OCI-LY1 (cell line): Measurements from ENCODE around the gene BCAR3.
"Not testable (repeated sequence)": the region's sequence is repeated elsewhere in the genome, so short reads cannot be mapped to it uniquely, and the experiment has no call there.

Experiments used
- H2AFZ ChIP-seq: fragments of 200-600 bp; sonication (generic), shearing (Covaris generic); 2 replicates; pipeline ENCODE4 v1.6.0; 2014; ENCODE audit warnings: antibody characterized with exemption, mild to moderate bottlenecking, low read length
- H3F3A ChIP-seq: fragments of 200-600 bp; sonication (generic), shearing (Covaris generic); 2 replicates; pipeline ENCODE4 v1.6.0; 2014; ENCODE audit warnings: mild to moderate bottlenecking, antibody characterized with exemption, low read length, moderate library complexity; ENCODE audit not compliant: insufficient read depth
- H3K27ac ChIP-seq: fragments of 200-600 bp; sonication (generic); 2 replicates; pipeline ENCODE4 v1.5.1; 2014; ENCODE audit warnings: low read length, mixed run types, mild to moderate bottlenecking, low read depth; ENCODE audit not compliant: poor library complexity, severe bottlenecking
- H3K27me3 ChIP-seq: fragments of 200-600 bp; sonication (generic); 2 replicates; pipeline ENCODE4 v1.6.0; 2014; ENCODE audit warnings: antibody characterized with exemption, mild to moderate bottlenecking, low read length, moderate library complexity; ENCODE audit not compliant: insufficient read depth
- H3K36me3 ChIP-seq: fragments of 200-600 bp; sonication (generic); 2 replicates; pipeline ENCODE4 v1.6.1; 2014; ENCODE audit warnings: mild to moderate bottlenecking, antibody characterized with exemption, low read length, moderate library complexity, mixed read lengths; ENCODE audit not compliant: insufficient read depth
- H3K4me1 ChIP-seq: fragments of 200-600 bp; sonication (generic); 2 replicates; pipeline ENCODE4 v1.5.1; 2014; ENCODE audit warnings: mild to moderate bottlenecking, low read length, moderate library complexity; ENCODE audit not compliant: insufficient read depth, severe bottlenecking
- H3K4me2 ChIP-seq: fragments of 200-600 bp; sonication (generic), shearing (Covaris generic); 2 replicates; pipeline ENCODE4 v1.6.1; 2014; ENCODE audit warnings: low read length
- H3K4me3 ChIP-seq: fragments of 200-600 bp; sonication (generic); 2 replicates; pipeline ENCODE4 v1.5.1; 2014; ENCODE audit warnings: low read length, low read depth, mild to moderate bottlenecking, mixed read lengths; ENCODE audit not compliant: poor library complexity, severe bottlenecking
- H3K79me2 ChIP-seq: fragments of 200-600 bp; shearing (Covaris generic); 2 replicates; pipeline ENCODE4 v1.6.1; 2016; ENCODE audit warnings: mixed run types, low read length, mixed read lengths; ENCODE audit not compliant: insufficient read depth
- H3K9ac ChIP-seq: fragments of 200-600 bp; sonication (generic), shearing (Covaris generic); 2 replicates; pipeline ENCODE4 v1.6.1; 2014; ENCODE audit warnings: mild to moderate bottlenecking, low read length, mixed read lengths
- H3K9me2 ChIP-seq: fragments of 200-600 bp; sonication (generic), shearing (Covaris generic); 2 replicates; pipeline ENCODE4 v1.6.1; 2014; ENCODE audit warnings: low read depth, mild to moderate bottlenecking, low read length, mixed read lengths
- H3K9me3 ChIP-seq: fragments of 200-600 bp; shearing (Covaris generic); 2 replicates; pipeline ENCODE4 v1.6.1; 2014; ENCODE audit warnings: low read length, mixed read lengths
- H4K20me1 ChIP-seq: fragments of 200-600 bp; sonication (generic), shearing (Covaris generic); 2 replicates; pipeline ENCODE4 v1.6.0; 2016; ENCODE audit warnings: mild to moderate bottlenecking, low read length; ENCODE audit not compliant: insufficient read depth
- CTCF ChIP-seq: fragments of 200-600 bp; sonication (generic), shearing (Covaris generic); IDR thresholded peaks from 2 replicates; pipeline ENCODE4 v1.5.1; 2017; ENCODE audit warnings: mild to moderate bottlenecking, antibody characterized with exemption, low read length, moderate library complexity, mixed read lengths
- EZH2 ChIP-seq: fragments of 200-600 bp; sonication (generic), shearing (Covaris generic); IDR thresholded peaks from 2 replicates; pipeline ENCODE4 v1.8.0; 2017; ENCODE audit warnings: borderline replicate concordance, mixed run types, mild to moderate bottlenecking, antibody characterized with exemption, low read length, moderate library complexity, mixed read lengths

The BCAR3 gene

GRCh38 chr1:93699049-93699384 is 17.4 kb upstream of the BCAR3 start:
- Histone ChIP-seq H3K36me3 (no peaks in the 10 kb centered on the region), H3K9ac (no peak overlapping the region), H3K9me3 (no peaks in the 10 kb centered on the region), H3K4me3 (no peak overlapping the region), H4K20me1 (no peaks in the 10 kb centered on the region), H3F3A (no peaks in the 10 kb centered on the region), H3K9me2 (no peaks in the 10 kb centered on the region), H3K27me3 (no peaks in the 10 kb centered on the region; the same call in 1 of the 2 replicates), H3K27ac (no peak overlapping the region), H3K4me2 (no peak overlapping the region), H3K79me2 (no peaks in the 10 kb centered on the region), H3K4me1 (no peaks in the 10 kb centered on the region), H2AFZ (no peak overlapping the region)
- TF ChIP-seq CTCF = no peak
- TF ChIP-seq EZH2 = no peak

- no peaks in the 10 kb centered on the region for H3K9me2 ChIP-seq
- H3K79me2 ChIP-seq = no peaks in the 10 kb centered on the region
- H3K4me2 ChIP-seq = no peak overlapping the region
- TF ChIP-seq CTCF (no peak), EZH2 (no peak)
- H3K9me3 ChIP-seq = no peaks in the 10 kb centered on the region
- no peaks in the 10 kb centered on the region for H3F3A ChIP-seq
- no peak overlapping the region for H3K4me3 ChIP-seq
- H3K4me1 ChIP-seq = no peaks in the 10 kb centered on the region
- no peaks in the 10 kb centered on the region; the same call in 1 of the 2 replicates for H3K27me3 ChIP-seq
- no peak overlapping the region for H2AFZ ChIP-seq
- no peak overlapping the region for H3K27ac ChIP-seq
- H4K20me1 ChIP-seq = no peaks in the 10 kb centered on the region
- no peaks in the 10 kb centered on the region for H3K36me3 ChIP-seq
- H3K9ac ChIP-seq = no peak overlapping the region
Observed at GRCh38 chr1:93698329-93699048, 16.9 kb upstream of the BCAR3 start.

GRCh38 chr1:93697566-93697965 is 15.9 kb upstream of the BCAR3 start:
- H3K36me3 ChIP-seq, H3K9me3 ChIP-seq, H3K79me2 ChIP-seq, H3K4me2 ChIP-seq, H3K27me3 ChIP-seq, H3K27ac ChIP-seq, H3K9me2 ChIP-seq, H3K9ac ChIP-seq, H3F3A ChIP-seq, H4K20me1 ChIP-seq, H3K4me3 ChIP-seq, H3K4me1 ChIP-seq, H2AFZ ChIP-seq: not testable (repeated sequence)

GRCh38 chr1:93695411-93696005 is 13.9 kb upstream of the BCAR3 start:
- Histone ChIP-seq H3K79me2 (no peaks in the 10 kb centered on the region), H3K9ac (no peak overlapping the region), H3K36me3 (no peaks in the 10 kb centered on the region), H3F3A (no peaks in the 10 kb centered on the region), H3K4me1 (no peaks in the 10 kb centered on the region), H3K4me2 (no peak overlapping the region), H3K27me3 (no peaks in the 10 kb centered on the region; the same call in 1 of the 2 replicates), H3K27ac (no peak overlapping the region), H3K4me3 (no peak overlapping the region), H4K20me1 (no peaks in the 10 kb centered on the region), H2AFZ (no peak overlapping the region), H3K9me3 (no peaks in the 10 kb centered on the region), H3K9me2 (no peaks in the 10 kb centered on the region)
- TF ChIP-seq CTCF (no peak), EZH2 (no peak)
